ENCODE measurements around the gene CSHL1.
"Not testable (repeated sequence)": the region's sequence is repeated elsewhere in the genome, so short reads cannot be mapped to it uniquely, and the experiment has no call there.

- not testable (repeated sequence) for TF ChIP-seq CTCF, EP300, POLR2A, POLR2AphosphoS5 (IDR thresholded peaks at IDR 0.05)
These were observed 9.0 kb upstream of the CSHL1 start for GRCh38 chr17:63920050-63920449.

Measured in suprapubic skin (tissue), 4 donors.